EH (cell line): ENCODE measurements around the gene HNRNPUL2.

Experiments
- DNase-seq: peaks from one replicate; pipeline ENCODE4 v3.0.0-alpha.2; 2015; ENCODE audit warnings: low read depth

The HNRNPUL2 gene

GRCh38 chr11:62667460-62667859, 59.8 kb downstream of the HNRNPUL2 start:
- no peak for DNase-seq

DNA sequence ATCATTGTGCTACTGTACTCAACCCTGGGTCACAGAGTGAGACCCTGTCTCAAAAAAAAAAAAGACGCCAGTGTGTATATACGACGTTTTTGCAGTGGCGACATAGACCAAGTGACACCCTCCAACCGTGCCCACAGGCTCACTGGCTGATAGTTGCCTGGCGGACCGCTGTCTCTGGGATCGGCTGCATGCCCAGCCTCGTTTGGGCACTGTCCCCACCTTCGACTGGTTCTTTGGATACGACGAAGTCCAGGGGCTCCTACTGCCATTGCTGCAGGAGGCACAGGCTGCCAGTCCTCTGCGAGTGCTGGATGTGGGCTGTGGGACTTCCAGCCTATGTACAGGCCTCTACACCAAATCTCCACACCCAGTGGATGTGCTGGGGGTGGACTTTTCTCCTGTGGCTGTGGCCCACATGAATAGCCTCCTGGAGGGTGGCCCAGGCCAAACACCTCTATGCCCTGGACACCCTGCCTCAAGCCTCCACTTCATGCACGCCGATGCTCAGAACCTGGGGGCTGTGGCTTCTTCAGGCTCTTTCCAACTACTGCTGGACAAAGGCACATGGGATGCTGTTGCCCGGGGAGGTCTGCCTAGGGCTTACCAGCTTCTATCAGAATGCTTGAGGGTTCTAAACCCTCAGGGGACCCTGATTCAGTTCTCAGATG, 60.9 kb downstream of the HNRNPUL2 start:
- DNase-seq, result no peak

GRCh38 chr11:62665599-62666258, 61.5 kb downstream of the HNRNPUL2 start:
- peak; percentile 65 for DNase-seq

DNA sequence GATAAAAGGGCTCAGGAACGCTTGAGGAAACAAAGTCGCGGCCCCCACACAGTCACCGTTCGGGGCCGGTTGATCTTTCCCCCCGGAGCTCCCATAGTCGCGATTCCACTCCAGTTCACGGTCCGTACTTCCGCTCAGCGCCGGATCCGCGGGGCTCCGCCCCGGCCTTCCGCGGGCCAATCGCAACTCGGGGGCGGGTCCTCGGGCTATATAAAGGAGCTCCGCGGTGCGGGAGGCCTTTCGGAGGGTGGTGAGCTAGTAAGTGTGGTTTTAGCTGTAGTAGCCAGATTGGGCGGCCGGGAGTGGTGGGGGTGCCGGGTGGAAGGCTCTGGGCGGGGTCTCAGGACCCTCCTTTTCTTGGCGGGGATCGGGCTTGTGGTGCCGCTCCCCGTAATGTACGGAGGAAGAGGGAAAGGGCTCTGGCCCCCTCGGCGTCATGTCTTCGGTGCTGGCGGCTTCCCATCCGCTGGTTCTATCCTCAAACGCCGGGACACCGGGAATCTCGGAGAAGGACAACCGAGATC, 62.1 kb downstream of the HNRNPUL2 start, which contains the start of the genes C11orf98 and CSKMT:
Gene C11orf98, minus strand, starts transcription at position 136 of the 524 bp plus-strand sequence. Its CDS starts 41 bp downstream, at position 95.
Gene CSKMT, plus strand, starts transcription at position 238 of the 524 bp plus-strand sequence. CDS start 568 bp downstream, outside the sequence.
- DNase-seq, result peak; percentile 92

DNA sequence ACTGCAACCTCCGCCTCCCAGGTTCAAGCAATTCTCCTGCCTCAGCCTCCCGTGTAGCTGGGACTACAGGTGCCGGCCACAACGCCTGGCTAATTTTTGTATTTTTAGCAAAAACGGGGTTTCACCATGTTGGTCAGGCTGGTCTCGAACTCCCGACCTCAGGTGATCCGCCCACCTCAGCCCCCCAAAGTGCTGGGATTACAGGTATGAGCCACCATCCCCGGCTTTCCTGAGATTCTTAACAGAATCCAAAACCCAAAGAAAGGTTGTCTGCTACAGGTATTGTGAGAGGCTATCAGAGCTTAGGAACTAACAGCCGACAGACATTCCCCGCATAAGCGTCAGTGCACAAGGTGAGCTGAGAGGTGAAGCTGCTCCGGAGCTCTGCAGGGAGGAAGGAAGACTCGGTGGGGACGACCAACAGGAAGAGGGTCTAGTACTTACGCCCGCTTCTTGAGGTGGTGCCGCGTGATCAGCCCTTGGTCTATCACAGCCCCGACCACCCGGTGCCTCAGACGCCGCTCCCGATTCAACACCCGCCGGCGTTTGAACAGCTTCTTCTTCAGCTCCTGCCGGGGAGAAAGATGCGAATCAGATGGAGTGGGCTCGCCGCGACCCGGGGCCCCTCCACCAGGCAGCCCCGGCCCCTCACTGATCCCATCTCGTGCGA, 62.7 kb downstream of the HNRNPUL2 start:
- DNase-seq, result no peak
